Measurements from ENCODE around the gene ZNF446.

GRCh38 chr19:58476498-58477015, 405 bp downstream of the ZNF446 start:
- TF ChIP-seq, protein P1, sequence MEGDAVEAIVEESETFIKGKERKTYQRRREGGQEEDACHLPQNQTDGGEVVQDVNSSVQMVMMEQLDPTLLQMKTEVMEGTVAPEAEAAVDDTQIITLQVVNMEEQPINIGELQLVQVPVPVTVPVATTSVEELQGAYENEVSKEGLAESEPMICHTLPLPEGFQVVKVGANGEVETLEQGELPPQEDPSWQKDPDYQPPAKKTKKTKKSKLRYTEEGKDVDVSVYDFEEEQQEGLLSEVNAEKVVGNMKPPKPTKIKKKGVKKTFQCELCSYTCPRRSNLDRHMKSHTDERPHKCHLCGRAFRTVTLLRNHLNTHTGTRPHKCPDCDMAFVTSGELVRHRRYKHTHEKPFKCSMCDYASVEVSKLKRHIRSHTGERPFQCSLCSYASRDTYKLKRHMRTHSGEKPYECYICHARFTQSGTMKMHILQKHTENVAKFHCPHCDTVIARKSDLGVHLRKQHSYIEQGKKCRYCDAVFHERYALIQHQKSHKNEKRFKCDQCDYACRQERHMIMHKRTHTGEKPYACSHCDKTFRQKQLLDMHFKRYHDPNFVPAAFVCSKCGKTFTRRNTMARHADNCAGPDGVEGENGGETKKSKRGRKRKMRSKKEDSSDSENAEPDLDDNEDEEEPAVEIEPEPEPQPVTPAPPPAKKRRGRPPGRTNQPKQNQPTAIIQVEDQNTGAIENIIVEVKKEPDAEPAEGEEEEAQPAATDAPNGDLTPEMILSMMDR (IDR thresholded peaks at IDR 0.05; ENCODE audit: low read depth, low read length): no peak
- TF ChIP-seq EZH2phosphoT487 (IDR thresholded peaks at IDR 0.05; ENCODE audit: low read depth): no peak
